K562 (cell line): ENCODE measurements around the gene PTOV1. TPM values are rescaled to one million over a fixed set of nuclear protein-coding genes. Genes with fewer than 3 reads are reported as not detected.
A peak's percentile ranks its signal among the peaks of the same experiment; 100 is the strongest.

Experiments used
- ADNP ChIP-seq: fragments of 200-800 bp; sonication (Bioruptor generic); IDR thresholded peaks from 2 replicates; pipeline ENCODE4 v1.6.1; 2016; ENCODE audit warnings: missing genetic modification characterization, missing compliant biosample characterization
- BRD4 ChIP-seq: fragments of 200-600 bp; sonication (generic); IDR thresholded peaks from 2 replicates; pipeline ENCODE4 v1.6.1; 2017; ENCODE audit warnings: inconsistent platforms
- E2F3 ChIP-seq: fragments of 250-450 bp; sonication (Bioruptor Pico); IDR thresholded peaks from 2 replicates; pipeline ENCODE4 v1.4.0; 2020; ENCODE audit warnings: mild to moderate bottlenecking
- EGR1 ChIP-seq: fragments of 450-650 bp; conservative IDR thresholded peaks from 2 replicates; pipeline ENCODE4 v1.6.1; 2017; ENCODE audit warnings: mild to moderate bottlenecking
- HNRNPUL1 ChIP-seq: fragments of 200-400 bp; formaldehyde crosslinking; IDR thresholded peaks from 2 replicates; pipeline ENCODE4 v1.6.1; 2017; ENCODE audit warnings: low read length
- MAFK ChIP-seq: IDR thresholded peaks from 2 replicates; pipeline ENCODE4 v1.6.1; 2011; ENCODE audit warnings: low read length, improper control_type of control experiment
- NRF1 ChIP-seq, 2 experiments: fragments of 450-650 bp; IDR thresholded peaks in 1 of 2; conservative IDR thresholded peaks in 1 of 2; 2 replicates each; pipeline ENCODE4 v1.6.1; 2014; ENCODE audit warnings: mild to moderate bottlenecking in 2 of 2
- ZEB2 ChIP-seq: fragments of 450-650 bp; IDR thresholded peaks from 2 replicates; pipeline ENCODE4 v1.6.1; 2016
- polyA plus RNA-seq, 8 experiments: library from polyadenylated mRNA; depleted of rRNA in 4 of 8; stranded (reverse) in 5 of 8; unstranded in 3 of 8; fragments of >200 nt; fragmentation: Nextera tagmentation in 2 of 8; fragmentation: Illumina TruSeq in 1 of 8; extraction: Ambion mirVana in 2 of 8; extraction: Trizol in 1 of 8; gene quantifications; 2 replicates each; pipeline versions ENCODE4 v1.2.1 to v1.2.3, GENCODE V29; 2011 to 2014; ENCODE audit warnings: inconsistent platforms in 1 of 8, missing spikeins in 1 of 8
- total RNA-seq, 7 experiments: library from RNA; depleted of rRNA in 6 of 7; stranded (reverse); fragments of >200 nt in 6 of 7; fragmentation: Illumina TruSeq in 2 of 7; extraction: Trizol in 2 of 7; gene quantifications; 2 replicates each; pipeline versions ENCODE4 v1.2.1 to v1.2.3, GENCODE V29; 2011 to 2021; ENCODE audit warnings: low replicate concordance in 1 of 7
- TF ChIP-seq, protein P1 (sequence below): fragments of 450-650 bp; IDR thresholded peaks from 2 replicates; pipeline ENCODE4 v1.6.1; 2016; ENCODE audit warnings: mild to moderate bottlenecking, moderate library complexity
- TF ChIP-seq, protein P2 (sequence below): fragments of 450-650 bp; IDR thresholded peaks from 2 replicates; pipeline ENCODE4 v1.6.1; 2017; ENCODE audit warnings: antibody characterized with exemption, mild to moderate bottlenecking

The PTOV1 gene
- total and polyA plus RNA-seq, 9 of the 15 experiments (the other 6 are each of a cell fraction or from before 2014, with no cell fraction given), result 4.9 to 169 (median 43.5) TPM

DNA sequence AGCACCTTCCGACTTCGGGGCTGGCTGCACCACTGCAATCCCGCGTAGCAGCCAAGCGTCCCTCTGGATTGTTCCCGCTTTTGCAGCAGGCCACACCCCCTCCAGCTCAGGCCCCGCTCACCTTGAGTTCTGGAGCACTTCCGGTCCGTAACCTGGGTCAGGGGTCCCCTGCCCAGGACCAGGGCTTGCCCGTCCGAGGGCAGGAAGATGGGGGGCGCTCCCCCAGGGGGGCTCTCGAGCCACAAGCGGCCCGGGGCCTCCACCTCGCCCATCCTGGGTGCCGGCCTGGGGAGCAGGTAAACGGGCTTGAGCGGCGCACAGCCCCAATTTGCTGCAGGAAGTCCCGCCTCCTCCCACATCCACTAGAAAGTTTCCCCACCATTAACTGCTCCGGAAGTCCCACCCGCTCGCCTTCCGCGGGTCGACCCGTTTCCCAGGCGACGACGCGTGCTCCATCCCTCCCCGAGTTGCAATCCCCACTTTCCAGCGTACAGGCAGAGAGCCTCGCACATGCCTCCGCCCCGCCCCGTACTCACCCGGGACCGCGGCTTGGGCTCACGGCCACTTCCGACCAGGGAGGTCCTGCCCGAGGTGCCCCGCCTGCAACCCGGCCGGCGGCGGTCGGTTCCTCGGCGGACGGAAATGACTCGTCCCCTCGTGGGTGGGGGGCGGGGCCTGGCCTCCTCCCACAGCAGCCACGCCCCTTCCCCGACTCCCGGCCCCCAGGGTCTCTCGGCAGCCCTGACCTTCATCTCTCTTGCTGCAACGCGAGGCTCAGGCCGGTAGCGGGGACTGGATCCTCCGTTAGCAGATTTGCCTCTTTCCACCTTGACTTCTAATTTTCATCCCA is 16.2 kb downstream of the PTOV1 start, which contains the start of gene PNKP (continued):
- TF ChIP-seq, protein P1, sequence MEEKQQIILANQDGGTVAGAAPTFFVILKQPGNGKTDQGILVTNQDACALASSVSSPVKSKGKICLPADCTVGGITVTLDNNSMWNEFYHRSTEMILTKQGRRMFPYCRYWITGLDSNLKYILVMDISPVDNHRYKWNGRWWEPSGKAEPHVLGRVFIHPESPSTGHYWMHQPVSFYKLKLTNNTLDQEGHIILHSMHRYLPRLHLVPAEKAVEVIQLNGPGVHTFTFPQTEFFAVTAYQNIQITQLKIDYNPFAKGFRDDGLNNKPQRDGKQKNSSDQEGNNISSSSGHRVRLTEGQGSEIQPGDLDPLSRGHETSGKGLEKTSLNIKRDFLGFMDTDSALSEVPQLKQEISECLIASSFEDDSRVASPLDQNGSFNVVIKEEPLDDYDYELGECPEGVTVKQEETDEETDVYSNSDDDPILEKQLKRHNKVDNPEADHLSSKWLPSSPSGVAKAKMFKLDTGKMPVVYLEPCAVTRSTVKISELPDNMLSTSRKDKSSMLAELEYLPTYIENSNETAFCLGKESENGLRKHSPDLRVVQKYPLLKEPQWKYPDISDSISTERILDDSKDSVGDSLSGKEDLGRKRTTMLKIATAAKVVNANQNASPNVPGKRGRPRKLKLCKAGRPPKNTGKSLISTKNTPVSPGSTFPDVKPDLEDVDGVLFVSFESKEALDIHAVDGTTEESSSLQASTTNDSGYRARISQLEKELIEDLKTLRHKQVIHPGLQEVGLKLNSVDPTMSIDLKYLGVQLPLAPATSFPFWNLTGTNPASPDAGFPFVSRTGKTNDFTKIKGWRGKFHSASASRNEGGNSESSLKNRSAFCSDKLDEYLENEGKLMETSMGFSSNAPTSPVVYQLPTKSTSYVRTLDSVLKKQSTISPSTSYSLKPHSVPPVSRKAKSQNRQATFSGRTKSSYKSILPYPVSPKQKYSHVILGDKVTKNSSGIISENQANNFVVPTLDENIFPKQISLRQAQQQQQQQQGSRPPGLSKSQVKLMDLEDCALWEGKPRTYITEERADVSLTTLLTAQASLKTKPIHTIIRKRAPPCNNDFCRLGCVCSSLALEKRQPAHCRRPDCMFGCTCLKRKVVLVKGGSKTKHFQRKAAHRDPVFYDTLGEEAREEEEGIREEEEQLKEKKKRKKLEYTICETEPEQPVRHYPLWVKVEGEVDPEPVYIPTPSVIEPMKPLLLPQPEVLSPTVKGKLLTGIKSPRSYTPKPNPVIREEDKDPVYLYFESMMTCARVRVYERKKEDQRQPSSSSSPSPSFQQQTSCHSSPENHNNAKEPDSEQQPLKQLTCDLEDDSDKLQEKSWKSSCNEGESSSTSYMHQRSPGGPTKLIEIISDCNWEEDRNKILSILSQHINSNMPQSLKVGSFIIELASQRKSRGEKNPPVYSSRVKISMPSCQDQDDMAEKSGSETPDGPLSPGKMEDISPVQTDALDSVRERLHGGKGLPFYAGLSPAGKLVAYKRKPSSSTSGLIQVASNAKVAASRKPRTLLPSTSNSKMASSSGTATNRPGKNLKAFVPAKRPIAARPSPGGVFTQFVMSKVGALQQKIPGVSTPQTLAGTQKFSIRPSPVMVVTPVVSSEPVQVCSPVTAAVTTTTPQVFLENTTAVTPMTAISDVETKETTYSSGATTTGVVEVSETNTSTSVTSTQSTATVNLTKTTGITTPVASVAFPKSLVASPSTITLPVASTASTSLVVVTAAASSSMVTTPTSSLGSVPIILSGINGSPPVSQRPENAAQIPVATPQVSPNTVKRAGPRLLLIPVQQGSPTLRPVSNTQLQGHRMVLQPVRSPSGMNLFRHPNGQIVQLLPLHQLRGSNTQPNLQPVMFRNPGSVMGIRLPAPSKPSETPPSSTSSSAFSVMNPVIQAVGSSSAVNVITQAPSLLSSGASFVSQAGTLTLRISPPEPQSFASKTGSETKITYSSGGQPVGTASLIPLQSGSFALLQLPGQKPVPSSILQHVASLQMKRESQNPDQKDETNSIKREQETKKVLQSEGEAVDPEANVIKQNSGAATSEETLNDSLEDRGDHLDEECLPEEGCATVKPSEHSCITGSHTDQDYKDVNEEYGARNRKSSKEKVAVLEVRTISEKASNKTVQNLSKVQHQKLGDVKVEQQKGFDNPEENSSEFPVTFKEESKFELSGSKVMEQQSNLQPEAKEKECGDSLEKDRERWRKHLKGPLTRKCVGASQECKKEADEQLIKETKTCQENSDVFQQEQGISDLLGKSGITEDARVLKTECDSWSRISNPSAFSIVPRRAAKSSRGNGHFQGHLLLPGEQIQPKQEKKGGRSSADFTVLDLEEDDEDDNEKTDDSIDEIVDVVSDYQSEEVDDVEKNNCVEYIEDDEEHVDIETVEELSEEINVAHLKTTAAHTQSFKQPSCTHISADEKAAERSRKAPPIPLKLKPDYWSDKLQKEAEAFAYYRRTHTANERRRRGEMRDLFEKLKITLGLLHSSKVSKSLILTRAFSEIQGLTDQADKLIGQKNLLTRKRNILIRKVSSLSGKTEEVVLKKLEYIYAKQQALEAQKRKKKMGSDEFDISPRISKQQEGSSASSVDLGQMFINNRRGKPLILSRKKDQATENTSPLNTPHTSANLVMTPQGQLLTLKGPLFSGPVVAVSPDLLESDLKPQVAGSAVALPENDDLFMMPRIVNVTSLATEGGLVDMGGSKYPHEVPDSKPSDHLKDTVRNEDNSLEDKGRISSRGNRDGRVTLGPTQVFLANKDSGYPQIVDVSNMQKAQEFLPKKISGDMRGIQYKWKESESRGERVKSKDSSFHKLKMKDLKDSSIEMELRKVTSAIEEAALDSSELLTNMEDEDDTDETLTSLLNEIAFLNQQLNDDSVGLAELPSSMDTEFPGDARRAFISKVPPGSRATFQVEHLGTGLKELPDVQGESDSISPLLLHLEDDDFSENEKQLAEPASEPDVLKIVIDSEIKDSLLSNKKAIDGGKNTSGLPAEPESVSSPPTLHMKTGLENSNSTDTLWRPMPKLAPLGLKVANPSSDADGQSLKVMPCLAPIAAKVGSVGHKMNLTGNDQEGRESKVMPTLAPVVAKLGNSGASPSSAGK, result no peak; the same call in 1 of the 2 replicates
- TF ChIP-seq ZEB2 (peak; percentile 91; the same call in 1 of the 2 replicates), EGR1 (peak; percentile 94), NRF1 (conservative IDR thresholded peaks at IDR 0.05 in 1 of 2, IDR thresholded peaks at IDR 0.05 in 1 of 2) (peak; percentile 76), HNRNPUL1 (no peak), E2F3 (CRISPR knock-in tag) (no peak; the same call in 1 of the 2 replicates), ADNP (tag) (no peak), BRD4 (no peak), MAFK (no peak)
- TF ChIP-seq, protein P2, sequence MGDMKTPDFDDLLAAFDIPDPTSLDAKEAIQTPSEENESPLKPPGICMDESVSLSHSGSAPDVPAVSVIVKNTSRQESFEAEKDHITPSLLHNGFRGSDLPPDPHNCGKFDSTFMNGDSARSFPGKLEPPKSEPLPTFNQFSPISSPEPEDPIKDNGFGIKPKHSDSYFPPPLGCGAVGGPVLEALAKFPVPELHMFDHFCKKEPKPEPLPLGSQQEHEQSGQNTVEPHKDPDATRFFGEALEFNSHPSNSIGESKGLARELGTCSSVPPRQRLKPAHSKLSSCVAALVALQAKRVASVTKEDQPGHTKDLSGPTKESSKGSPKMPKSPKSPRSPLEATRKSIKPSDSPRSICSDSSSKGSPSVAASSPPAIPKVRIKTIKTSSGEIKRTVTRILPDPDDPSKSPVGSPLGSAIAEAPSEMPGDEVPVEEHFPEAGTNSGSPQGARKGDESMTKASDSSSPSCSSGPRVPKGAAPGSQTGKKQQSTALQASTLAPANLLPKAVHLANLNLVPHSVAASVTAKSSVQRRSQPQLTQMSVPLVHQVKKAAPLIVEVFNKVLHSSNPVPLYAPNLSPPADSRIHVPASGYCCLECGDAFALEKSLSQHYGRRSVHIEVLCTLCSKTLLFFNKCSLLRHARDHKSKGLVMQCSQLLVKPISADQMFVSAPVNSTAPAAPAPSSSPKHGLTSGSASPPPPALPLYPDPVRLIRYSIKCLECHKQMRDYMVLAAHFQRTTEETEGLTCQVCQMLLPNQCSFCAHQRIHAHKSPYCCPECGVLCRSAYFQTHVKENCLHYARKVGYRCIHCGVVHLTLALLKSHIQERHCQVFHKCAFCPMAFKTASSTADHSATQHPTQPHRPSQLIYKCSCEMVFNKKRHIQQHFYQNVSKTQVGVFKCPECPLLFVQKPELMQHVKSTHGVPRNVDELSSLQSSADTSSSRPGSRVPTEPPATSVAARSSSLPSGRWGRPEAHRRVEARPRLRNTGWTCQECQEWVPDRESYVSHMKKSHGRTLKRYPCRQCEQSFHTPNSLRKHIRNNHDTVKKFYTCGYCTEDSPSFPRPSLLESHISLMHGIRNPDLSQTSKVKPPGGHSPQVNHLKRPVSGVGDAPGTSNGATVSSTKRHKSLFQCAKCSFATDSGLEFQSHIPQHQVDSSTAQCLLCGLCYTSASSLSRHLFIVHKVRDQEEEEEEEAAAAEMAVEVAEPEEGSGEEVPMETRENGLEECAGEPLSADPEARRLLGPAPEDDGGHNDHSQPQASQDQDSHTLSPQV, result no peak
